Smooth muscle cell (in vitro differentiated cells): Measurements from ENCODE around the gene TCEA3. TPM values are rescaled to one million over a fixed set of nuclear protein-coding genes. Genes with fewer than 3 reads are reported as not detected.

Experiments used
- DNase-seq: peaks from one replicate; lab custom pipeline; 2025; ENCODE audit not compliant: unreplicated experiment; lab: John Stamatoyannopoulos, UW
- H2AFZ ChIP-seq: fragments of 200-600 bp; sonication (generic); 2 replicates; pipeline ENCODE4 v1.6.0; 2016; ENCODE audit warnings: antibody characterized with exemption, low read depth, mild to moderate bottlenecking
- H3F3A ChIP-seq: fragments of 200-600 bp; sonication (generic); 2 replicates; pipeline ENCODE4 v1.6.0; 2017; ENCODE audit warnings: antibody characterized with exemption, low read depth
- H3K27ac ChIP-seq: fragments of 200-600 bp; sonication (generic); 2 replicates; pipeline ENCODE4 v1.5.1; 2016; ENCODE audit warnings: low read depth, mild to moderate bottlenecking
- H3K27me3 ChIP-seq: fragments of 200-600 bp; sonication (generic); 2 replicates; pipeline ENCODE4 v1.6.1; 2016; ENCODE audit warnings: low read depth, mild to moderate bottlenecking
- H3K36me3 ChIP-seq: fragments of 200-600 bp; sonication (generic); 2 replicates; pipeline ENCODE4 v1.5.1; 2016; ENCODE audit warnings: low read depth
- H3K4me1 ChIP-seq: fragments of 200-600 bp; sonication (generic); 2 replicates; pipeline ENCODE4 v1.5.1; 2016; ENCODE audit warnings: low read depth
- H3K4me2 ChIP-seq: fragments of 200-600 bp; sonication (generic); 2 replicates; pipeline ENCODE4 v1.6.0; 2016; ENCODE audit warnings: mild to moderate bottlenecking
- H3K4me3 ChIP-seq: fragments of 200-600 bp; sonication (generic); 2 replicates; pipeline ENCODE4 v1.5.1; 2016; ENCODE audit warnings: mild to moderate bottlenecking
- H3K79me2 ChIP-seq: fragments of 200-600 bp; sonication (generic); 2 replicates; pipeline ENCODE4 v1.6.0; 2016; ENCODE audit warnings: low read depth, mild to moderate bottlenecking
- H3K9ac ChIP-seq: fragments of 200-600 bp; sonication (generic); 2 replicates; pipeline ENCODE4 v1.6.0; 2016; ENCODE audit warnings: low read depth
- H3K9me3 ChIP-seq: fragments of 200-600 bp; sonication (generic); replicated peaks from 2 replicates; pipeline ENCODE4 v1.5.1; 2016; ENCODE audit warnings: low read depth
- H4K20me1 ChIP-seq: fragments of 200-600 bp; sonication (generic); 2 replicates; pipeline ENCODE4 v1.6.0; 2016; ENCODE audit warnings: low read depth
- whole genome bisulfite sequencing: methylation state at CpG from one replicate; pipeline ENCODE4 v1.1.7; 2016; ENCODE audit warnings: low lambda C conversion rate; 5-methylcytosine and 5-hydroxymethylcytosine counted together
- polyA plus RNA-seq: library from polyadenylated mRNA; unstranded; fragments of >200 nt; fragmentation: Nextera tagmentation; extraction: Ambion mirVana; gene quantifications from 2 replicates; pipeline ENCODE4 v1.2.1, GENCODE V29; 2016
- total RNA-seq: library from RNA; depleted of rRNA; stranded (reverse); fragments of >200 nt; gene quantifications from 2 replicates; pipeline ENCODE4 v1.2.3, GENCODE V29; 2014
- TF ChIP-seq, protein P1 (sequence below): fragments of 200-600 bp; sonication (generic); IDR thresholded peaks from 2 replicates; pipeline ENCODE4 v1.5.1; 2017; ENCODE audit warnings: borderline replicate concordance, mild to moderate bottlenecking, antibody characterized with exemption; ENCODE audit not compliant: insufficient read depth, poor library complexity, severe bottlenecking

Gene TCEA3
- total and polyA plus RNA-seq, 2 experiments from 2014 or later = 8.2 to 19.2 TPM

DNA sequence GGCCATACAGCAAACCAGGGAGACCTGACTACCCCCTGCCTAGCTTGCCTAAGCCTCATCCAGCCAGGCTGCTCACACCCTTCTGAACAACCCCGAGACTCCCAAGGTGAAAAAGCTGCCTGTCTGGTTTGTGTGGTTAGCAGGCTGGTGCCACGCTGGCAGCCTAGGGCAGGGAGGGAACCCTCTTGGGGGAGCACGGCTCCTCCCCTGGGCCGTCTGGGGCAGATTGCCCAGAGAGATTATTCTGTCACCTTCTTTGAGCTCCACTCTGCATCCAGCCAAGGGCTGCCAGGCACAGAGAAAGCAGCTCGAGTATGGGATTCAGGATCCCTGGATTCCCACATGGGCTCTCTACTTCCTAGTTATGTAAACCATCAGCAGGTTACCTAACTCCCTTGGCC lies 27.5 kb upstream of the TCEA3 start:
- H3K27ac ChIP-seq = no peak overlapping the region
- H3K27me3 ChIP-seq = no peaks in the 10 kb centered on the region
- no peaks in the 10 kb centered on the region for H3K4me1 ChIP-seq
- no peak for DNase-seq
- H2AFZ ChIP-seq = no peak overlapping the region
- no peak overlapping the region for H3K4me2 ChIP-seq
- H3K79me2 ChIP-seq = no peaks in the 10 kb centered on the region
- H3K9me3 ChIP-seq = no peaks in the 10 kb centered on the region
- H4K20me1 ChIP-seq = peaks cover 4% of the 10 kb centered on the region
- TF ChIP-seq, protein P1, sequence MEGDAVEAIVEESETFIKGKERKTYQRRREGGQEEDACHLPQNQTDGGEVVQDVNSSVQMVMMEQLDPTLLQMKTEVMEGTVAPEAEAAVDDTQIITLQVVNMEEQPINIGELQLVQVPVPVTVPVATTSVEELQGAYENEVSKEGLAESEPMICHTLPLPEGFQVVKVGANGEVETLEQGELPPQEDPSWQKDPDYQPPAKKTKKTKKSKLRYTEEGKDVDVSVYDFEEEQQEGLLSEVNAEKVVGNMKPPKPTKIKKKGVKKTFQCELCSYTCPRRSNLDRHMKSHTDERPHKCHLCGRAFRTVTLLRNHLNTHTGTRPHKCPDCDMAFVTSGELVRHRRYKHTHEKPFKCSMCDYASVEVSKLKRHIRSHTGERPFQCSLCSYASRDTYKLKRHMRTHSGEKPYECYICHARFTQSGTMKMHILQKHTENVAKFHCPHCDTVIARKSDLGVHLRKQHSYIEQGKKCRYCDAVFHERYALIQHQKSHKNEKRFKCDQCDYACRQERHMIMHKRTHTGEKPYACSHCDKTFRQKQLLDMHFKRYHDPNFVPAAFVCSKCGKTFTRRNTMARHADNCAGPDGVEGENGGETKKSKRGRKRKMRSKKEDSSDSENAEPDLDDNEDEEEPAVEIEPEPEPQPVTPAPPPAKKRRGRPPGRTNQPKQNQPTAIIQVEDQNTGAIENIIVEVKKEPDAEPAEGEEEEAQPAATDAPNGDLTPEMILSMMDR = no peak
- H3K4me3 ChIP-seq = no peak overlapping the region
- 79% methylated on average over 5 of the region's 5 CpGs for WGBS
- no peaks in the 10 kb centered on the region for H3K36me3 ChIP-seq
- H3K9ac ChIP-seq = no peak overlapping the region
- H3F3A ChIP-seq = no peaks in the 10 kb centered on the region

DNA sequence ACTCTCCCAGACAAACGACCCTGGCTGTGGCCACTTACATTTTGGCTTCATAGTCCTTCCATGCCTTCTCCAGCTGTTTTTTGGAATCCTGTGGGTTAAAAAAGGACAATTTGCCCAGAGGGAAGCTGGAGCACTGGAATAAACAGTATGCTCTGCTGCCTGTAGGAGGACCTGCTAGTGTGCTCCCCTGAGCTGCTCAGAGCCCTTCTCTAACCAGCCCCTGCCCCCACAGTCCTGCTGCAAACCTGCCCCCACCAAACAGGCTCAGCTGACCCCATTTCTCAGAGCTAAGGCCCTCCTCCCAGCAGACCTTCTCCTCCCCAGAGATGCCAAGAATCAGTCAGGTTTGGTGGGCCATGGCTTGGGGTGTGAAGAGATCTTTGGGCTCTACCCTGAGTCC lies 26.9 kb upstream of the TCEA3 start:
- H4K20me1 ChIP-seq = peaks cover 4% of the 10 kb centered on the region
- no peak overlapping the region for H2AFZ ChIP-seq
- WGBS = 96% methylated on average over 1 of the region's 1 CpG
- H3K36me3 ChIP-seq = no peaks in the 10 kb centered on the region
- TF ChIP-seq, protein P1 = no peak
- no peaks in the 10 kb centered on the region for H3K4me1 ChIP-seq
- no peak for DNase-seq
- no peak overlapping the region for H3K27ac ChIP-seq
- H3K79me2 ChIP-seq = no peaks in the 10 kb centered on the region
- no peaks in the 10 kb centered on the region for H3K9me3 ChIP-seq
- H3K27me3 ChIP-seq = no peaks in the 10 kb centered on the region
- H3K4me3 ChIP-seq = no peak overlapping the region
- no peak overlapping the region for H3K4me2 ChIP-seq
- H3K9ac ChIP-seq = no peak overlapping the region
- H3F3A ChIP-seq = no peaks in the 10 kb centered on the region

DNA sequence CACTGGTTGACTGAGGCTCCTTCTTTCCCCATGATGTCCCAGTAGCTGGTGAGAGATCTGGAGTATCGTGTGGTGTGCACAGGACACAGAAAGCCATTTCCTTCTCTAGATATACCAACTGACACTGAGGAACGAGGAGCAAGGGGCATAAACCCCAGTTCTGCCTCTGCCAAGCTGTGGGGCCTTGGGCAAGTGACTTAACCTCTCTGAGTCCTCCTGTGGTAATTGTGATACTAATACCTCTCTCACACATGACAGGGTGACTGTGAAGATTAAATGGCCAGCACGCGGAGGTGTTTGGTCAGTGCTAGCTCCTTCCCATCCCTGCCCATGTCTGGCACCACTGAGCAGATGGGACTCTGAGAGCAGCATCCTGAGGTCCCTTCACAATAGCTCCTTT lies 26.3 kb upstream of the TCEA3 start:
- WGBS = 95% methylated on average over 4 of the region's 4 CpGs
- H3K9ac ChIP-seq = no peak overlapping the region

DNA sequence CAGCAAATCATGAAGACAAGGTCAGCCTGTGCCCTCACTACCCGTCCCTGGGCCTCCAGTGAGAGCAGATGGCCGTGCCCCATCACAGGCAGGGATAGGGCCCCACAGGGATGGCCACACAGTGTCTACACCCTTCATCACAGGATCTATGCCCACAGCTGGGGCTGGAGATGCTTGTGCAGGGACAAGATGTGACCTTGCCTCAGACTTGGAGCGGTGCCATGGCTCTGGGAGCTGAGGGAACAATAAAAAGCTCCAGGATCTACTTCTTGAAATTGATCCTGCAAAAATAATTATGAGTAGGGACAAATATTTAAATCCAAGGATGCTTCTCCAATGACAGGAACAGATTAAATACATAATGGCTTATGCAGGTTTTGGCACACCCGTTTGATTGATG lies 25.4 kb upstream of the TCEA3 start:
- H4K20me1 ChIP-seq = no peaks in the 10 kb centered on the region
- H3F3A ChIP-seq = no peaks in the 10 kb centered on the region
- no peaks in the 10 kb centered on the region for H3K27me3 ChIP-seq
- H3K4me1 ChIP-seq = no peaks in the 10 kb centered on the region
- no peaks in the 10 kb centered on the region for H3K36me3 ChIP-seq
- TF ChIP-seq, protein P1 = no peak
- no peak overlapping the region for H3K9ac ChIP-seq
- no peak overlapping the region for H3K27ac ChIP-seq
- no peak for DNase-seq
- no peaks in the 10 kb centered on the region for H3K9me3 ChIP-seq
- no peak overlapping the region for H3K4me2 ChIP-seq
- H2AFZ ChIP-seq = no peak overlapping the region
- no peaks in the 10 kb centered on the region for H3K79me2 ChIP-seq
- no peak overlapping the region for H3K4me3 ChIP-seq
- WGBS = 99% methylated on average over 4 of the region's 4 CpGs

More for the DNA sequence above, 26.3 kb upstream of the TCEA3 start:
- H3K4me3 ChIP-seq = no peak overlapping the region
- no peak overlapping the region for H3K4me2 ChIP-seq
- H3K4me1 ChIP-seq = no peaks in the 10 kb centered on the region
- H3K9me3 ChIP-seq = no peaks in the 10 kb centered on the region
- H3K79me2 ChIP-seq = no peaks in the 10 kb centered on the region
- TF ChIP-seq, protein P1 = no peak
- H3K36me3 ChIP-seq = no peaks in the 10 kb centered on the region
- DNase-seq = no peak
- H2AFZ ChIP-seq = no peak overlapping the region
- no peaks in the 10 kb centered on the region for H3K27me3 ChIP-seq
- no peaks in the 10 kb centered on the region for H3F3A ChIP-seq
- H3K27ac ChIP-seq = no peak overlapping the region
- no peaks in the 10 kb centered on the region for H4K20me1 ChIP-seq
